GM12878 (cell line): ENCODE results near the gene WDR17. TPM values are rescaled to one million over a fixed set of nuclear protein-coding genes. Genes with fewer than 3 reads are reported as not detected.

ENCODE experiments used
- BACH1 ChIP-seq: fragments of 450-650 bp; IDR thresholded peaks from 2 replicates; pipeline ENCODE4 v1.6.1; 2017; ENCODE audit warnings: mild to moderate bottlenecking, borderline replicate concordance
- BCL11A ChIP-seq: IDR thresholded peaks from 2 replicates; pipeline ENCODE4 v1.6.1; 2011; ENCODE audit warnings: low read depth, low read length
- CBX3 ChIP-seq: fragments of 200-600 bp; sonication (generic); IDR thresholded peaks from 2 replicates; pipeline ENCODE4 v1.6.1; 2016; ENCODE audit warnings: low read depth, borderline replicate concordance
- CREB1 ChIP-seq: IDR thresholded peaks from 2 replicates; pipeline ENCODE4 v1.6.1; 2012; ENCODE audit warnings: low read depth, mild to moderate bottlenecking, inconsistent platforms
- ESRRA ChIP-seq: IDR thresholded peaks from 2 replicates; pipeline ENCODE4 v1.6.1; 2012; ENCODE audit warnings: mild to moderate bottlenecking, low read length, improper control_type of control experiment
- GATAD2B ChIP-seq: fragments of 450-650 bp; conservative IDR thresholded peaks from 2 replicates; pipeline ENCODE4 v1.6.1; 2017; ENCODE audit warnings: low read depth, mild to moderate bottlenecking, moderate library complexity
- HDAC2 ChIP-seq: fragments of 200-600 bp; sonication (generic); IDR thresholded peaks from 2 replicates; pipeline ENCODE4 v1.6.1; 2017
- HDAC6 ChIP-seq: fragments of 200-600 bp; sonication (generic); IDR thresholded peaks from one replicate; pipeline ENCODE4 v1.8.0; 2017; ENCODE audit warnings: antibody characterized with exemption; ENCODE audit not compliant: unreplicated experiment
- KAT2A ChIP-seq: conservative IDR thresholded peaks from 2 replicates; pipeline ENCODE4 v1.6.1; 2011; ENCODE audit warnings: low read depth, low read length; ENCODE audit not compliant: control insufficient read depth
- LARP7 ChIP-seq: fragments of 450-650 bp; IDR thresholded peaks from 2 replicates; pipeline ENCODE4 v1.6.1; 2017; ENCODE audit warnings: mild to moderate bottlenecking
- MEF2A ChIP-seq: IDR thresholded peaks from 2 replicates; pipeline ENCODE4 v1.6.1; 2011; ENCODE audit warnings: low read depth, mild to moderate bottlenecking, low read length, moderate library complexity; ENCODE audit not compliant: insufficient read depth
- NFYA ChIP-seq: IDR thresholded peaks from 2 replicates; pipeline ENCODE4 v1.6.1; 2011; ENCODE audit warnings: low read depth, mild to moderate bottlenecking, low read length, improper control_type of control experiment, borderline replicate concordance
- RB1 ChIP-seq: fragments of 450-650 bp; formaldehyde crosslinking; IDR thresholded peaks from 2 replicates; pipeline ENCODE4 v1.6.1; 2017; ENCODE audit warnings: mild to moderate bottlenecking, borderline replicate concordance
- SIN3A ChIP-seq: IDR thresholded peaks from 2 replicates; pipeline ENCODE4 v1.6.1; 2012; ENCODE audit warnings: low read depth, low read length, improper control_type of control experiment
- ZBED1 ChIP-seq: IDR thresholded peaks from 2 replicates; pipeline ENCODE4 v1.6.1; 2016; ENCODE audit warnings: borderline replicate concordance
- polyA plus RNA-seq, 11 experiments: library from polyadenylated mRNA; depleted of rRNA in 4 of 11; unstranded in 6 of 11; stranded (reverse) in 5 of 11; fragments of >200 nt; fragmentation: Nextera tagmentation in 4 of 11; fragmentation: Illumina TruSeq in 1 of 11; extraction: Ambion mirVana in 4 of 11; extraction: Trizol in 1 of 11; gene quantifications; 1 replicate in 1 of 11; 2 replicates in 10 of 11; pipeline versions ENCODE4 v1.2.1 to v1.2.3, GENCODE V29; 2011 to 2016; ENCODE audit warnings: inconsistent platforms in 2 of 11, missing spikeins in 2 of 11, low read depth in 1 of 11
- total RNA-seq, 4 experiments: library from RNA; depleted of rRNA in 3 of 4; stranded (reverse); fragments of >200 nt in 3 of 4; fragmentation: Illumina TruSeq in 1 of 4; extraction: Trizol in 1 of 4; gene quantifications; 2 replicates each; pipeline versions ENCODE4 v1.2.1 to v1.2.3, GENCODE V29; 2013 to 2021
- TF ChIP-seq, protein P1 (sequence below): fragments of 450-650 bp; IDR thresholded peaks from 2 replicates; pipeline ENCODE4 v1.6.1; 2014; ENCODE audit warnings: mild to moderate bottlenecking
- TF ChIP-seq, protein P2 (sequence below): fragments of 450-650 bp; formaldehyde crosslinking; IDR thresholded peaks from 2 replicates; pipeline ENCODE4 v1.4.0; 2020; ENCODE audit warnings: mild to moderate bottlenecking, moderate library complexity
- TF ChIP-seq, protein P3 (sequence below): IDR thresholded peaks from 2 replicates; pipeline ENCODE4 v1.6.1; 2012; ENCODE audit warnings: low read depth, low read length, improper control_type of control experiment
- TF ChIP-seq, protein P4 (sequence below): fragments of 450-650 bp; formaldehyde crosslinking; IDR thresholded peaks from 2 replicates; pipeline ENCODE4 v1.4.0; 2022; ENCODE audit warnings: mild to moderate bottlenecking, moderate library complexity
- TF ChIP-seq, protein P5 (sequence below): IDR thresholded peaks from 2 replicates; pipeline ENCODE4 v1.6.1; 2011; ENCODE audit warnings: mild to moderate bottlenecking, low read depth, low read length, moderate library complexity; ENCODE audit not compliant: insufficient replicate concordance

WDR17 gene
- total and polyA plus RNA-seq, 10 of the 15 experiments (the other 5 are each of a cell fraction or from before 2014, with no cell fraction given), result 0.43 to 3.8 (median 2.8) TPM

DNA sequence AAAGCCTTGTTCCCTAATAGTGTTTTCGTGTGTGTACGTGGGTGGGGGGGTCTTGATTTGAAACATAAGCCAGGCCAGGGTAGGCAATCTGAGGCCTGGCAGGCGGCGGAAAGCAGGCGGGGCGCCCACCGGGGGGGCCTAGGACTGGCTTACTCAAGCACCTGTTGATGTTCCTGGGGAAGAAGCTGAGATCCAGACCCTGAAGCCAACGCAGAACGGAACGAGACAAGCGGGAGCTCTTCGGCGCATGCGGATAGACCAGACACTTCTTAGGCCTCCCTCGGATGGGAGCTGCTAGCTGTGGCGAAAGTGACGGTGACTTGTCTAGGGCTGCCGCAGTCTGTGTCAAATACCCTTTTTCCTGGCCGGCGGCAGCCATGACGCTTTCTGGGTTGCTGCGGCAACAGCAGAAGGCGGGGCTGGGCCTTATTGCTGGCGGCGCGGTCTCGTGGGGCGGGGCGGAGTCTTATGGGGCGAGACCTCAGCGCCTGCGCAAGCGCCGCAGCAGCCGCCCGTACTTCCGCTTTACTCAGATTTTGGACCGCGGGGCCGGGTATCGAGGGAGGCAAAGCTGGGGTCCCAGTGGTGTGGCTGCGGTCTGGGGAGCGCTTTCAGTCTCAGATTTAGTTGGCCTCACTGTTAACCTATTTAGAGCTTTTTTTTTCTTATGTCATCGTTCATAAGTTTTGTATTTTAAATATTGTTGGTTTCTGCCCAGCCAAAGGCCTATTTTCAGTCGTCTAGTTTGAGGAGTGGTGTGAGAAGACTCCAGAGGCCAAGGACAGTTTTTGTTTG lies 129.7 kb downstream of the WDR17 start, which contains the start of gene SPATA4 (continued):
- TF ChIP-seq ZBED1 (no peak; the same call in 1 of the 2 replicates), RB1 (no peak), KAT2A (no peak), HDAC6 (no peak), ESRRA (no peak), GATAD2B (peak; percentile 69; the same call in 1 of the 2 replicates), BCL11A (peak; percentile 82), CBX3 (no peak), SIN3A (peak; percentile 93), NFYA (no peak), HDAC2 (no peak), LARP7 (peak; percentile 52; the same call in 1 of the 2 replicates), BACH1 (peak; percentile 50; the same call in 1 of the 2 replicates), MEF2A (peak; percentile 87), CREB1 (peak; percentile 53; the same call in 1 of the 2 replicates)
- TF ChIP-seq, protein P1, sequence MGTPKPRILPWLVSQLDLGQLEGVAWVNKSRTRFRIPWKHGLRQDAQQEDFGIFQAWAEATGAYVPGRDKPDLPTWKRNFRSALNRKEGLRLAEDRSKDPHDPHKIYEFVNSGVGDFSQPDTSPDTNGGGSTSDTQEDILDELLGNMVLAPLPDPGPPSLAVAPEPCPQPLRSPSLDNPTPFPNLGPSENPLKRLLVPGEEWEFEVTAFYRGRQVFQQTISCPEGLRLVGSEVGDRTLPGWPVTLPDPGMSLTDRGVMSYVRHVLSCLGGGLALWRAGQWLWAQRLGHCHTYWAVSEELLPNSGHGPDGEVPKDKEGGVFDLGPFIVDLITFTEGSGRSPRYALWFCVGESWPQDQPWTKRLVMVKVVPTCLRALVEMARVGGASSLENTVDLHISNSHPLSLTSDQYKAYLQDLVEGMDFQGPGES, result no peak
- TF ChIP-seq, protein P2, sequence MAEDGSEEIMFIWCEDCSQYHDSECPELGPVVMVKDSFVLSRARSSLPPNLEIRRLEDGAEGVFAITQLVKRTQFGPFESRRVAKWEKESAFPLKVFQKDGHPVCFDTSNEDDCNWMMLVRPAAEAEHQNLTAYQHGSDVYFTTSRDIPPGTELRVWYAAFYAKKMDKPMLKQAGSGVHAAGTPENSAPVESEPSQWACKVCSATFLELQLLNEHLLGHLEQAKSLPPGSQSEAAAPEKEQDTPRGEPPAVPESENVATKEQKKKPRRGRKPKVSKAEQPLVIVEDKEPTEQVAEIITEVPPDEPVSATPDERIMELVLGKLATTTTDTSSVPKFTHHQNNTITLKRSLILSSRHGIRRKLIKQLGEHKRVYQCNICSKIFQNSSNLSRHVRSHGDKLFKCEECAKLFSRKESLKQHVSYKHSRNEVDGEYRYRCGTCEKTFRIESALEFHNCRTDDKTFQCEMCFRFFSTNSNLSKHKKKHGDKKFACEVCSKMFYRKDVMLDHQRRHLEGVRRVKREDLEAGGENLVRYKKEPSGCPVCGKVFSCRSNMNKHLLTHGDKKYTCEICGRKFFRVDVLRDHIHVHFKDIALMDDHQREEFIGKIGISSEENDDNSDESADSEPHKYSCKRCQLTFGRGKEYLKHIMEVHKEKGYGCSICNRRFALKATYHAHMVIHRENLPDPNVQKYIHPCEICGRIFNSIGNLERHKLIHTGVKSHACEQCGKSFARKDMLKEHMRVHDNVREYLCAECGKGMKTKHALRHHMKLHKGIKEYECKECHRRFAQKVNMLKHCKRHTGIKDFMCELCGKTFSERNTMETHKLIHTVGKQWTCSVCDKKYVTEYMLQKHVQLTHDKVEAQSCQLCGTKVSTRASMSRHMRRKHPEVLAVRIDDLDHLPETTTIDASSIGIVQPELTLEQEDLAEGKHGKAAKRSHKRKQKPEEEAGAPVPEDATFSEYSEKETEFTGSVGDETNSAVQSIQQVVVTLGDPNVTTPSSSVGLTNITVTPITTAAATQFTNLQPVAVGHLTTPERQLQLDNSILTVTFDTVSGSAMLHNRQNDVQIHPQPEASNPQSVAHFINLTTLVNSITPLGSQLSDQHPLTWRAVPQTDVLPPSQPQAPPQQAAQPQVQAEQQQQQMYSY (CRISPR knock-in tag), result no peak
- TF ChIP-seq, protein P3, sequence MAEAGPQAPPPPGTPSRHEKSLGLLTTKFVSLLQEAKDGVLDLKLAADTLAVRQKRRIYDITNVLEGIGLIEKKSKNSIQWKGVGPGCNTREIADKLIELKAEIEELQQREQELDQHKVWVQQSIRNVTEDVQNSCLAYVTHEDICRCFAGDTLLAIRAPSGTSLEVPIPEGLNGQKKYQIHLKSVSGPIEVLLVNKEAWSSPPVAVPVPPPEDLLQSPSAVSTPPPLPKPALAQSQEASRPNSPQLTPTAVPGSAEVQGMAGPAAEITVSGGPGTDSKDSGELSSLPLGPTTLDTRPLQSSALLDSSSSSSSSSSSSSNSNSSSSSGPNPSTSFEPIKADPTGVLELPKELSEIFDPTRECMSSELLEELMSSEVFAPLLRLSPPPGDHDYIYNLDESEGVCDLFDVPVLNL, result no peak
- TF ChIP-seq, protein P4, sequence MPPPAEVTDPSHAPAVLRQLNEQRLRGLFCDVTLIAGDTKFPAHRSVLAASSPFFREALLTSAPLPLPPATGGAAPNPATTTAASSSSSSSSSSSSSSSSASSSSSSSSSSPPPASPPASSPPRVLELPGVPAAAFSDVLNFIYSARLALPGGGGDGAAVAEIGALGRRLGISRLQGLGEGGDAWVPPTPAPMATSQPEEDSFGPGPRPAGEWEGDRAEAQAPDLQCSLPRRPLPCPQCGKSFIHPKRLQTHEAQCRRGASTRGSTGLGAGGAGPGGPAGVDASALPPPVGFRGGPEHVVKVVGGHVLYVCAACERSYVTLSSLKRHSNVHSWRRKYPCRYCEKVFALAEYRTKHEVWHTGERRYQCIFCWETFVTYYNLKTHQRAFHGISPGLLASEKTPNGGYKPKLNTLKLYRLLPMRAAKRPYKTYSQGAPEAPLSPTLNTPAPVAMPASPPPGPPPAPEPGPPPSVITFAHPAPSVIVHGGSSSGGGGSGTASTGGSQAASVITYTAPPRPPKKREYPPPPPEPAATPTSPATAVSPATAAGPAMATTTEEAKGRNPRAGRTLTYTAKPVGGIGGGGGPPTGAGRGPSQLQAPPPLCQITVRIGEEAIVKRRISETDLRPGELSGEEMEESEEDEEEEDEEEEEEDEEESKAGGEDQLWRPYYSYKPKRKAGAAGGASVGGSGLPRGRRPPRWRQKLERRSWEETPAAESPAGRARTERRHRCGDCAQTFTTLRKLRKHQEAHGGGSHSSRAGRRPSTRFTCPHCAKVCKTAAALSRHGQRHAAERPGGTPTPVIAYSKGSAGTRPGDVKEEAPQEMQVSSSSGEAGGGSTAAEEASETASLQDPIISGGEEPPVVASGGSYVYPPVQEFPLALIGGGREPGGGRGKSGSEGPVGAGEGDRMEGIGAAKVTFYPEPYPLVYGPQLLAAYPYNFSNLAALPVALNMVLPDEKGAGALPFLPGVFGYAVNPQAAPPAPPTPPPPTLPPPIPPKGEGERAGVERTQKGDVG, result no peak
- TF ChIP-seq, protein P5, sequence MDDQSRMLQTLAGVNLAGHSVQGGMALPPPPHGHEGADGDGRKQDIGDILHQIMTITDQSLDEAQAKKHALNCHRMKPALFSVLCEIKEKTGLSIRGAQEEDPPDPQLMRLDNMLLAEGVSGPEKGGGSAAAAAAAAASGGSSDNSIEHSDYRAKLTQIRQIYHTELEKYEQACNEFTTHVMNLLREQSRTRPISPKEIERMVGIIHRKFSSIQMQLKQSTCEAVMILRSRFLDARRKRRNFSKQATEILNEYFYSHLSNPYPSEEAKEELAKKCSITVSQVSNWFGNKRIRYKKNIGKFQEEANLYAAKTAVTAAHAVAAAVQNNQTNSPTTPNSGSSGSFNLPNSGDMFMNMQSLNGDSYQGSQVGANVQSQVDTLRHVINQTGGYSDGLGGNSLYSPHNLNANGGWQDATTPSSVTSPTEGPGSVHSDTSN, result no peak
